Liver (tissue), 9 donors: ENCODE results near the gene GLB1L2. TPM values are rescaled to one million over a fixed set of nuclear protein-coding genes. Genes with fewer than 3 reads are reported as not detected.

Experiments
- DNase-seq: peaks from one replicate; pipeline ENCODE4 v3.0.0-alpha.2; 2017; ENCODE audit warnings: low spot score
- H3K27ac ChIP-seq, 2 donors: one replicate each; pipeline ENCODE4 v1.7.0; 2013; ENCODE audit warnings: inconsistent platforms in 2 of 2, low read length in 2 of 2, control low read depth in 1 of 2, low read depth in 1 of 2, mild to moderate bottlenecking in 1 of 2
- H3K27me3 ChIP-seq, 4 donors: one replicate each; pipeline versions ENCODE4 v1.6.1 to v1.7.0; 2013; ENCODE audit warnings: low read length in 3 of 4, inconsistent platforms in 1 of 4, mild to moderate bottlenecking in 1 of 4, moderate library complexity in 1 of 4; ENCODE audit not compliant: control insufficient read depth in 4 of 4, insufficient read depth in 4 of 4
- H3K36me3 ChIP-seq, 4 donors: one replicate each; pipeline versions ENCODE4 v1.6.1 to v1.7.0; 2013; ENCODE audit warnings: low read length in 3 of 4, mild to moderate bottlenecking in 3 of 4, low read depth in 1 of 4, moderate library complexity in 1 of 4; ENCODE audit not compliant: control insufficient read depth in 4 of 4, insufficient read depth in 3 of 4
- H3K4me1 ChIP-seq, 4 donors: one replicate each; pipeline versions ENCODE4 v1.6.1 to v1.7.0; 2013; ENCODE audit warnings: low read length in 3 of 4, mild to moderate bottlenecking in 3 of 4, moderate library complexity in 1 of 4; ENCODE audit not compliant: control insufficient read depth in 4 of 4, insufficient read depth in 4 of 4
- H3K4me3 ChIP-seq, 3 donors: one replicate each; pipeline versions ENCODE4 v1.6.1 to v1.7.0; 2013; ENCODE audit warnings: low read length in 3 of 3, control low read depth in 1 of 3, low read depth in 1 of 3, mild to moderate bottlenecking in 1 of 3
- H3K9ac ChIP-seq, 2 donors: one replicate each; pipeline ENCODE4 v1.7.0; 2013; ENCODE audit warnings: low read length in 2 of 2, mild to moderate bottlenecking in 2 of 2, moderate library complexity in 2 of 2, control low read depth in 1 of 2, low read depth in 1 of 2
- H3K9me3 ChIP-seq, 4 donors: one replicate each; pipeline versions ENCODE4 v1.6.1 to v1.7.0; 2013; ENCODE audit warnings: low read length in 3 of 4; ENCODE audit not compliant: control insufficient read depth in 4 of 4
- ATF3 ChIP-seq: IDR thresholded peaks from 2 replicates; pipeline ENCODE4 v1.6.1; 2016; ENCODE audit warnings: antibody characterized with exemption
- EGR1 ChIP-seq, 2 donors: IDR thresholded peaks; 2 replicates each; pipeline ENCODE4 v1.6.1; 2016 to 2018; ENCODE audit warnings: antibody characterized with exemption in 2 of 2, low read depth in 2 of 2
- FOXA2 ChIP-seq: IDR thresholded peaks from 2 replicates; pipeline ENCODE4 v1.6.1; 2016; ENCODE audit warnings: antibody characterized with exemption
- GABPA ChIP-seq, 2 donors: IDR thresholded peaks in 1 of 2; conservative IDR thresholded peaks in 1 of 2; 2 replicates each; pipeline ENCODE4 v1.6.1; 2016; ENCODE audit warnings: antibody characterized with exemption in 2 of 2, mild to moderate bottlenecking in 1 of 2, moderate library complexity in 1 of 2
- HNF4A ChIP-seq, 2 donors: conservative IDR thresholded peaks; 2 replicates each; pipeline ENCODE4 v1.6.1; 2016; ENCODE audit warnings: antibody characterized with exemption in 2 of 2, mild to moderate bottlenecking in 2 of 2
- JUND ChIP-seq, 2 donors: IDR thresholded peaks; 2 replicates each; pipeline ENCODE4 v1.6.1; 2016; ENCODE audit warnings: antibody characterized with exemption in 2 of 2
- NR2F2 ChIP-seq: IDR thresholded peaks from 2 replicates; pipeline ENCODE4 v1.6.1; 2016; ENCODE audit warnings: antibody characterized with exemption
- RAD21 ChIP-seq, 2 donors: IDR thresholded peaks; 2 replicates each; pipeline ENCODE4 v1.6.1; 2016; ENCODE audit warnings: antibody characterized with exemption in 2 of 2, mild to moderate bottlenecking in 2 of 2
- SP1 ChIP-seq: IDR thresholded peaks from 2 replicates; pipeline ENCODE4 v1.6.1; 2018; ENCODE audit warnings: antibody characterized with exemption, mild to moderate bottlenecking
- ZBTB33 ChIP-seq: IDR thresholded peaks from 2 replicates; pipeline ENCODE4 v1.6.1; 2016; ENCODE audit warnings: antibody characterized with exemption
- WGBS: extraction: QIAGEN DNeasy Blood & Tissue Kit; methylation state at CpG from one replicate; pipeline ENCODE4 v1.1.7; 2013; 5-methylcytosine and 5-hydroxymethylcytosine counted together
- polyA plus RNA-seq, 2 donors: library from polyadenylated mRNA; stranded (reverse) in 1 of 2; unstranded in 1 of 2; fragments of 200-250 nt in 1 of 2; fragments of >200 nt in 1 of 2; fragmentation: Nextera tagmentation in 1 of 2; extraction: Ambion mirVana in 1 of 2; gene quantifications; one replicate each; pipeline versions ENCODE4 v1.2.1 to v1.2.3, GENCODE V29; 2013 to 2015
- total RNA-seq, 2 donors: library from RNA; depleted of rRNA; stranded (reverse); fragments of >200 nt; gene quantifications; one replicate each; pipeline ENCODE4 v1.2.3, GENCODE V29; 2014
- TF ChIP-seq, protein P1 (sequence below): fragments of 150-350 bp; IDR thresholded peaks from 2 replicates; pipeline ENCODE4 v1.5.1; 2017; ENCODE audit warnings: improper control_type of control experiment, low read depth, low read length; ENCODE audit not compliant: missing input control
- TF ChIP-seq, protein P2 (sequence below): IDR thresholded peaks from 2 replicates; pipeline ENCODE4 v1.6.1; 2016; ENCODE audit warnings: antibody characterized with exemption
- donor health status: healthy.
- donor health status: healthy.
- donor health status: healthy.
- donor health status: healthy.
- donor health status: healthy.

GLB1L2 gene
- total and polyA plus RNA-seq, 4 donors, result 0.23 to 0.50 (median 0.42) TPM

DNA sequence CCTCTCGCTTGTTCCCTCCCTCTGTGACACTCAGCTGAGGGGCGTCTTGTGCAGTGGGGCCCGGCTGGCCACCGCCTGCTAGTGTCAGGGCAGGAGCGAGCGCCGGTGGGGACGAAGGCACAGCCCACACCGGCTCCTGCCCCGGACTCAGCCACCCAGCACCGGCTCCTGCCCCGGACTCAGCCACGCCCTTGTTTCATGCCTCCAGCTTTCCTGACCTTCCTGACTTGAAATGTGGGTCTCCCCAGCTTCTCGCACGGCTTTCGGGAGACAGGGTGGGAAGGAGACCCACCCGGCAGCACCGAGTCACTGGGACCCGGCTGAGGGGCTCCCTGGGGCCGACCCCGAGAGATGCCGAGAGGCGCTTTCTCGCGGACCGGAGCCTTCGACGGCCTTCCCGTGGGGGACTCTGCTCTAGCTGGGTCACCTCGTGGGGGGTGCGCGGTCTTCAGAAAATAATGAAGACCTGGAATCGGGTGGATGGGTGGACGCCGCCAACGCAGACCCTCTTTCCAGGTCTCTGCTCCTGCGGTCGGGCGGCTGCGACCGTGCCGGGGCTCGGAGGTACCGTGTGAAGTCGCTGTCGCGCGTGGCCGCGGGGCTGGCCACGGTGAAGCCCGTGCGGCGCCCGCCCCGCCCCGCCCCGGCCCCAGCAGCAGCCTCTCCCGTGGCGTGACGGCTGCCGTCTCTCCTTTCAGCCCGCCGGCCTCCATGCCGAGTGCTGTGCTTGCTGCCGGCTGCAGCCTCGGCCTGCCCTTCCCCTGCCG is 10.2 kb downstream of the GLB1L2 start:
- Histone ChIP-seq H3K36me3 (no peaks in the 10 kb centered on the region), H3K27ac (no peak overlapping the region), H3K4me1 (no peaks in the 10 kb centered on the region), H3K9ac (no peak overlapping the region), H3K4me3 (no peak overlapping the region), H3K27me3 (no peaks in the 10 kb centered on the region), H3K9me3 (no peaks in the 10 kb centered on the region)
- peak; percentile 21 for DNase-seq
- 90% methylated on average over 68 of the region's 68 CpGs for WGBS
- TF ChIP-seq ATF3 (no peak), HNF4A (conservative IDR thresholded peaks at IDR 0.05) (no peak), NR2F2 (no peak), RAD21 (IDR thresholded peaks at IDR 0.05) (no peak), GABPA (IDR thresholded peaks at IDR 0.05 in 1 of 2, conservative IDR thresholded peaks at IDR 0.05 in 1 of 2) (no peak), ZBTB33 (no peak), JUND (IDR thresholded peaks at IDR 0.05) (no peak), SP1 (no peak), FOXA2 (no peak)
- TF ChIP-seq, protein P1, sequence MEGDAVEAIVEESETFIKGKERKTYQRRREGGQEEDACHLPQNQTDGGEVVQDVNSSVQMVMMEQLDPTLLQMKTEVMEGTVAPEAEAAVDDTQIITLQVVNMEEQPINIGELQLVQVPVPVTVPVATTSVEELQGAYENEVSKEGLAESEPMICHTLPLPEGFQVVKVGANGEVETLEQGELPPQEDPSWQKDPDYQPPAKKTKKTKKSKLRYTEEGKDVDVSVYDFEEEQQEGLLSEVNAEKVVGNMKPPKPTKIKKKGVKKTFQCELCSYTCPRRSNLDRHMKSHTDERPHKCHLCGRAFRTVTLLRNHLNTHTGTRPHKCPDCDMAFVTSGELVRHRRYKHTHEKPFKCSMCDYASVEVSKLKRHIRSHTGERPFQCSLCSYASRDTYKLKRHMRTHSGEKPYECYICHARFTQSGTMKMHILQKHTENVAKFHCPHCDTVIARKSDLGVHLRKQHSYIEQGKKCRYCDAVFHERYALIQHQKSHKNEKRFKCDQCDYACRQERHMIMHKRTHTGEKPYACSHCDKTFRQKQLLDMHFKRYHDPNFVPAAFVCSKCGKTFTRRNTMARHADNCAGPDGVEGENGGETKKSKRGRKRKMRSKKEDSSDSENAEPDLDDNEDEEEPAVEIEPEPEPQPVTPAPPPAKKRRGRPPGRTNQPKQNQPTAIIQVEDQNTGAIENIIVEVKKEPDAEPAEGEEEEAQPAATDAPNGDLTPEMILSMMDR, result no peak
- TF ChIP-seq, protein P2, sequence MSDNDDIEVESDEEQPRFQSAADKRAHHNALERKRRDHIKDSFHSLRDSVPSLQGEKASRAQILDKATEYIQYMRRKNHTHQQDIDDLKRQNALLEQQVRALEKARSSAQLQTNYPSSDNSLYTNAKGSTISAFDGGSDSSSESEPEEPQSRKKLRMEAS, result no peak

- H3K4me1 ChIP-seq, result no peaks in the 10 kb centered on the region
- H3K27ac ChIP-seq, result no peak overlapping the region
- no peak overlapping the region for H3K4me3 ChIP-seq
- H3K9me3 ChIP-seq, result no peaks in the 10 kb centered on the region
- no peak overlapping the region for H3K9ac ChIP-seq
- DNase-seq, result peak; percentile 20
- no peaks in the 10 kb centered on the region for H3K27me3 ChIP-seq
- TF ChIP-seq GABPA (IDR thresholded peaks at IDR 0.05 in 1 of 2, conservative IDR thresholded peaks at IDR 0.05 in 1 of 2) (no peak), EGR1 (IDR thresholded peaks at IDR 0.05; ENCODE audit: low read depth in 2 of 2) (no peak)
- H3K36me3 ChIP-seq, result no peaks in the 10 kb centered on the region
- 90% methylated on average over 30 of the region's 30 CpGs for WGBS
Observed at GRCh38 chr11:134342572-134343340, 11.0 kb downstream of the GLB1L2 start.
